PC-3 (cell line): ENCODE measurements around the gene QPRT. TPM values are rescaled to one million over a fixed set of nuclear protein-coding genes. Genes with fewer than 3 reads are reported as not detected.

Source experiments
- ATAC-seq: fragments of 200-7000 bp; cut with Tn5 transposase; 2 replicates; pipeline ENCODE4 v1.9.1; 2020; ENCODE audit warnings: mild to moderate bottlenecking, moderate library complexity
- BruUV-seq: library from RNA; stranded (reverse); fragments of 400-500 nt; replicated peaks from 2 replicates; lab custom pipeline; 2021; lab: Mats Ljungman, UMichigan
- CTCF ChIA-PET: fragments of 300-600 bp; sonication (Branson Sonifier 250); formaldehyde crosslinking; loops from one replicate; lab custom pipeline; 2022; ENCODE audit warnings: antibody characterized with exemption; lab: Charles Lee
- POLR2A ChIA-PET: fragments of 300-600 bp; sonication (Branson Sonifier 250); formaldehyde crosslinking; loops from one replicate; lab custom pipeline; 2022; ENCODE audit warnings: antibody characterized with exemption; ENCODE audit not compliant: unreplicated experiment; lab: Charles Lee
- DNase-seq: peaks from one replicate; pipeline ENCODE4 v3.0.0-alpha.2; 2015
- H2AFZ ChIP-seq: fragments of 300-600 bp; sonication (generic); 2 replicates; pipeline ENCODE4 v1.6.0; 2016; ENCODE audit warnings: antibody characterized with exemption, low read length
- H3F3A ChIP-seq: fragments of 300-600 bp; sonication (generic); one replicate; pipeline ENCODE4 v1.6.0; 2017; ENCODE audit warnings: antibody characterized with exemption, low read length, control low read depth, mild to moderate bottlenecking; ENCODE audit not compliant: unreplicated experiment
- H3K27ac ChIP-seq: fragments of 300-600 bp; sonication (generic); 2 replicates; pipeline ENCODE4 v1.5.1; 2016; ENCODE audit warnings: mild to moderate bottlenecking, low read length
- H3K27me3 ChIP-seq: fragments of 300-600 bp; sonication (generic); 2 replicates; pipeline ENCODE4 v1.6.1; 2016; ENCODE audit warnings: low read length, mixed read lengths
- H3K36me3 ChIP-seq: fragments of 300-600 bp; sonication (generic); 2 replicates; pipeline ENCODE4 v1.6.1; 2016; ENCODE audit warnings: low read depth, mixed run types, low read length, mixed read lengths
- H3K4me1 ChIP-seq: fragments of 300-600 bp; sonication (generic); 2 replicates; pipeline ENCODE4 v1.5.1; 2016; ENCODE audit warnings: low read length; ENCODE audit not compliant: insufficient read depth
- H3K4me2 ChIP-seq: fragments of 300-600 bp; sonication (generic); 2 replicates; pipeline ENCODE4 v1.6.0; 2016; ENCODE audit warnings: low read length
- H3K4me3 ChIP-seq: fragments of 300-600 bp; sonication (generic); 2 replicates; pipeline ENCODE4 v1.5.1; 2016; ENCODE audit warnings: mild to moderate bottlenecking, low read length, mixed read lengths
- H3K79me2 ChIP-seq: fragments of 300-600 bp; sonication (generic); 2 replicates; pipeline ENCODE4 v1.6.1; 2017; ENCODE audit warnings: low read length, mixed read lengths
- H3K9ac ChIP-seq: fragments of 300-600 bp; sonication (generic); 2 replicates; pipeline ENCODE4 v1.6.0; 2016; ENCODE audit warnings: mild to moderate bottlenecking, low read length
- H3K9me2 ChIP-seq: fragments of 300-600 bp; sonication (generic); replicated peaks from 2 replicates; pipeline ENCODE4 v1.6.1; 2016; ENCODE audit warnings: mixed run types, low read length, mixed read lengths
- H3K9me3 ChIP-seq: fragments of 300-600 bp; sonication (generic); 2 replicates; pipeline ENCODE4 v1.6.1; 2016; ENCODE audit warnings: low read length, mixed read lengths
- H4K20me1 ChIP-seq: fragments of 300-600 bp; sonication (generic); 2 replicates; pipeline ENCODE4 v1.6.1; 2016; ENCODE audit warnings: low read length, mixed read lengths
- CTCF ChIP-seq: fragments of 300-600 bp; sonication (generic); conservative IDR thresholded peaks from 2 replicates; pipeline ENCODE4 v1.5.1; 2017; ENCODE audit warnings: antibody characterized with exemption, low read depth, mild to moderate bottlenecking, low read length
- EZH2 ChIP-seq: fragments of 300-600 bp; sonication (generic); IDR thresholded peaks from one replicate; pipeline ENCODE4 v1.6.1; 2017; ENCODE audit warnings: antibody characterized with exemption, mild to moderate bottlenecking, low read length; ENCODE audit not compliant: unreplicated experiment
- EZH2phosphoT487 ChIP-seq: fragments of 300-600 bp; sonication (generic); IDR thresholded peaks from 2 replicates; pipeline ENCODE4 v1.6.1; 2018; ENCODE audit warnings: mild to moderate bottlenecking, antibody characterized with exemption, low read length, borderline replicate concordance
- intact Hi-C: fragments of 100-400 bp; cut with micrococcal nuclease; formaldehyde crosslinking; loops from 2 replicates; pipeline ENCODE4 v1.9.0; 2023
- total RNA-seq: library from RNA; depleted of rRNA; stranded (reverse); fragments of >200 nt; gene quantifications from 2 replicates; pipeline ENCODE4 v1.2.3, GENCODE V29; 2014

The QPRT gene
- total RNA-seq, 1 experiment from 2014 or later, result 0.22 TPM

GRCh38 chr16:29663016-29663806, 15.8 kb upstream of the QPRT start, which contains the start of gene SPN:
SPN (plus strand) TSS chr16:29663247; CDS start chr16:29663729, 482 bp downstream.
- H3K27ac ChIP-seq, result no peak within 1 kb of the TSS
- no peaks in the 10 kb centered on the region for H3K79me2 ChIP-seq
- H3K27me3 ChIP-seq, result no peaks in the 10 kb centered on the region
- intact Hi-C loops, result no loop called here
- BruUV-seq, result no TSS peak
- ATAC-seq, result no peak
- no peak within 1 kb of the TSS for H3K4me2 ChIP-seq
- no peak within 1 kb of the TSS for H3K9ac ChIP-seq
- ChIA-PET CTCF (no interaction called here), POLR2A (no interaction called here)
- no peaks in the 10 kb centered on the region for H3F3A ChIP-seq
- no peaks in the 10 kb centered on the region for H3K9me2 ChIP-seq
- no peaks in the 10 kb centered on the region for H3K36me3 ChIP-seq
- H3K9me3 ChIP-seq, result no peaks in the 10 kb centered on the region
- no peak within 1 kb of the TSS for H3K4me3 ChIP-seq
- TF ChIP-seq EZH2 (no peak), CTCF (no peak), EZH2phosphoT487 (no peak)
- H4K20me1 ChIP-seq, result no peaks in the 10 kb centered on the region
- H3K4me1 ChIP-seq, result no peaks in the 10 kb centered on the region
- H2AFZ ChIP-seq, result no peak within 1 kb of the TSS
- no peak for DNase-seq

- no peaks in the 10 kb centered on the region for H3K36me3 ChIP-seq
- no peak for ATAC-seq
- DNase-seq, result no peak
- no peak overlapping the region for H3K9ac ChIP-seq
- intact Hi-C loops, result no loop called here
- H3K4me2 ChIP-seq, result no peak overlapping the region
- H3K4me1 ChIP-seq, result no peaks in the 10 kb centered on the region
- no TSS peak for BruUV-seq
- ChIA-PET CTCF (no interaction called here), POLR2A (no interaction called here)
- no peak overlapping the region for H3K4me3 ChIP-seq
- no peak overlapping the region for H3K27ac ChIP-seq
- H3K79me2 ChIP-seq, result no peaks in the 10 kb centered on the region
- no peaks in the 10 kb centered on the region for H3F3A ChIP-seq
- H4K20me1 ChIP-seq, result no peaks in the 10 kb centered on the region
- H3K9me2 ChIP-seq, result no peaks in the 10 kb centered on the region
- no peaks in the 10 kb centered on the region for H3K9me3 ChIP-seq
- H3K27me3 ChIP-seq, result no peaks in the 10 kb centered on the region
- H2AFZ ChIP-seq, result no peak overlapping the region
- TF ChIP-seq EZH2 (no peak), EZH2phosphoT487 (no peak), CTCF (no peak)
Observed at GRCh38 chr16:29663807-29664090, 15.2 kb upstream of the QPRT start.
